Epithelial cell of prostate (primary cell): Measurements from ENCODE around the gene BBS2.
A peak's percentile ranks its signal among the peaks of the same experiment; 100 is the strongest.
"Not testable (repeated sequence)": the region's sequence is repeated elsewhere in the genome, so short reads cannot be mapped to it uniquely, and the experiment has no call there.

Source experiments
- DNase-seq: peaks from one replicate; pipeline ENCODE4 v3.0.0-alpha.2; 2011; ENCODE audit warnings: low read depth, low spot score
- H3K27ac ChIP-seq: fragments of 450-650 bp; 2 replicates; pipeline ENCODE4 v1.5.1; 2017; ENCODE audit warnings: mild to moderate bottlenecking

The BBS2 gene

DNA sequence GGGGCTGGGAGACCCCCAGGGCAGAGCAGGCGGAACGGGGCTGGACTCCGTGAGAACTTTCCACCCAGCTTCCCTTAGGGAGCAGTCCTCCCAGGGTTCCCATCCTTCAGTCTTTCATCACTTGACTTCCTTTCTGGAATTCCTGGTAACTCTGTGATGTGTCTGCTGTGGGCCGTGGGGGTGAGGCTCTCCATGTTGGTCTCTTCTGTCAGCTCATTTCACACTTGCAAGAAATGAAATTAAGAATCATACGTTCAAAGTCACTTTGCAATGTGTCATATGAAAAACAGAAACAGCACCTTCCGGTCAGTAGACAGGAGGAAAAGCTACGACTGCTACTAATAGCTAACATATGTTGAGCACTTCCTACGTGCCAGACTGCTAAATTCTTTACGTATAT is 5.4 kb upstream of the BBS2 start:
- DNase-seq = no peak
- H3K27ac ChIP-seq = no peak overlapping the region

DNA sequence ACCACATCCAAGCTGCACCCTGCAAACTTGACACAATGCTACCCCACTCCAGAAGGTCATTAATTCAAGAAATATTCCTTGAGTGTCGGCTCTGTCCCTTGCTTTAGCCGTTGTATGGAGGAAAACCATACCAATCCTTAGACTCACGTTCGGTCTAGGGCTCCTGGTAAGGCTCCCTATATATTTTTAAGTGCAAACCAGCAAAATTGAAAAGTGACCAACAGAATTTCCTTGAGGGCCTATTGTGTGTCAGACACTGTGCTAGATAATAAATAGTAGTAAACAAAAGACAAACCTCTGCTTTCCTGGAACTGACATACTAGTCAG is 390 bp upstream of the BBS2 start:
- DNase-seq = no peak
- H3K27ac ChIP-seq = peak overlapping the region; percentile 79

DNA sequence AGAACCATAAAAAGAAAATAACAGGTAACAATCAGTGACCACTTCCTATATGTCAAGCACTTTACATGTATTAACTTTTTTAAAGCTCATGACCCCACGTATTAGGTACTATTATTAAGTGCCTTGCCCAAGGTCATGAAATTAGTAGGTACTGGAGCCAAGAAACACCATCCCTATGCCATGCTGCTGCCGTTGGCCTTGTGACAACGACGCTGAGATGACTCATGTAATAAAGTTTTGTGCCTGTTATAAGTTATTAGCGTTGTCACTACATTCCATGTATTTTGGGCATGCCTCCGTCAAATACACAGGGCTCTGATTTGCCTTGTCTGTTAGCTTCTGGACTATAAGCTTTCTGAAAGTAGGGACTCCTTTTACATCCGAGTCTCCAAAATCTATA is 1.4 kb downstream of the BBS2 start:
- no peak for DNase-seq
- H3K27ac ChIP-seq = no peak overlapping the region

DNA sequence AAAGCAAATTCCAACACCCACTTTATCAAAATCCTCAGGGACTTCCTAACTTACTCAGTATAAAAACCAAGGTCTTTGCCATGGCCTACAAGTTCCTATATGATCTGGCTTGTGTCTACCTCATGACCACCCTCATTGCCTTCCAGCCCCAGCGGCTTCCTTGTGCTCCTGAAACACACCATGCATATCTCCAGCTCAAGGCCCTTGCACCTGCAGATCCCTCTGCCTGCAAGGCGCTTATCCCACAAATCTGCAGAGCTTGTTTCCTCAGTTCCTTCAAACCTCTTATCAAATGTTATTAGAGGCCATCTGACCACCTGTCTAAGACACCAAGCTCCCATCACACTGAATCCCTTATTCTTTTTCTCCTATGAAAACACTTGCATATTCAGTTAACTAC is 2.6 kb downstream of the BBS2 start:
- H3K27ac ChIP-seq = no peak overlapping the region
- DNase-seq = no peak

DNA sequence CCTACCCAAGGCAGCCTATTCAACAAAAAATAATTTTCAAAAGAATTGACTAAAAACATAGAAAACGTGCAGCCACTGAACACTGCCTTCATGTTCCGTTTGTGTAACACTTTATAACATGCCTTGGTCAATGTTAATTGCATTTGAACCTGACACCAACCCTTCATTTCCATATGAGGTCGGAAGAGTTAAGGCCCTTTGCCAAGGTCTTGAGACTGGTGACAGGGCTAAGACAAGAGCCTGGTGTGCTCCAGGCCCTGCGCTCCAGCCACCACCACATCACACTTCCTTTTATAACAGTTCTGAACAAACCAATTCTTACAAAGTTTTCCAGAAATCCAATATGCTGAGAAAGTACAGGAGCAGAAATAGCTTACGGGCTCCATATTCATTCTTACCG is 4.2 kb downstream of the BBS2 start:
- H3K27ac ChIP-seq = no peak overlapping the region
- no peak for DNase-seq

DNA sequence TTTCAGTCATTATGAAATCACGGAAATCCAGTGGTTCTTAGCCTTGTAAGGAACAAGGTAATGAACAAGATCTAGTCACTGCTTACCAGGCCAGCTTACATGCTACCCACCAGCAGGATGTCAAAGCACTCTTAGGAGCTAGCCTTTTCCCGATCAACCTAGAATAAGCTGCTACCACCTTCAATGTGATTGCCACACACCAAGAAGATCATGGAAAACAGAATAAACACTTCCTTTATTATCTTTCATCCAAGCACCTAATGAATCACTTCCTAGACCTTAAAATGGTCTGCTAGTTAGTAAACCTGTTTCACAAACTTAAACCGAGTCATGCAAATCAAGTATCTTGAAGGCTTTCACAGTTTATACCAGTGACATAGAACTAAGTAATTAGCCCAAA is 5.0 kb downstream of the BBS2 start:
- peak; percentile 18 for DNase-seq
- H3K27ac ChIP-seq = peak overlapping the region; percentile 23

DNA sequence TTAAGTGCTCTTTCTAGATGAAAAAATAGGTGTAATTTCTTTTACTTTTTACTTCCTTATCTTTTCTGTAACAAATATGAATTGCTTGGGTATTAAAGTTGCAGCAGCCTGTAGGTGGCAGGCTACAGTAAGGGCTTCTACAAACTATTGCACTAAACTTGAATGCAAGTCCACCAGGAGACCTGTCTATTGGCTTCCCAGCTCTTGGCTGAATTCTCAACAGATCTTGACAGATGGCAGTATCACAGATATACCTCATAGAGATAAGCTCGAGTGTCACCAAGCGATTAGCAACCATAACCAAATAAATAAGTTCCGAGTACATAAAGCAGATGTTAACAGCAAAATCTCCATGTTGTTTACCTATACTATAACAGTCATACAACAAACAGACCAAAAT is 5.9 kb downstream of the BBS2 start:
- peak; percentile 26 for DNase-seq
- H3K27ac ChIP-seq = no peak overlapping the region

DNA sequence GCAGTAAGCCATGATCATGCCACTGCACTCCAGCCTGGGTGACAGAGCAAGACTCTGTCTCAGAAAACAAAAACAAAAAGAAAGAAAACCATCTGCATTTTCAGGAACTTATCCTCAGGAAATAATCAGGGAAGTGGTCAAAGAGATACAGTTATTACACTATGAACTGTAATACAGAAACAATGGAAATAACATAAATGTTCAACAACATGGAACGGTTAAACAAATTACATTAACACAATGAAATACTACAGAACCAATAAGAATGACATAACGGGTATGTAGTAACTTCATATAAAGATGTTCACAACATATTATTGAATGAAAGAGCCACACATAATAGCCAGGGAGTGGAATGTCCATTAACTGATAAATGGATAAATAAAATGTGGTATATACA is 6.7 kb downstream of the BBS2 start:
- no peak overlapping the region for H3K27ac ChIP-seq
- DNase-seq = no peak

DNA sequence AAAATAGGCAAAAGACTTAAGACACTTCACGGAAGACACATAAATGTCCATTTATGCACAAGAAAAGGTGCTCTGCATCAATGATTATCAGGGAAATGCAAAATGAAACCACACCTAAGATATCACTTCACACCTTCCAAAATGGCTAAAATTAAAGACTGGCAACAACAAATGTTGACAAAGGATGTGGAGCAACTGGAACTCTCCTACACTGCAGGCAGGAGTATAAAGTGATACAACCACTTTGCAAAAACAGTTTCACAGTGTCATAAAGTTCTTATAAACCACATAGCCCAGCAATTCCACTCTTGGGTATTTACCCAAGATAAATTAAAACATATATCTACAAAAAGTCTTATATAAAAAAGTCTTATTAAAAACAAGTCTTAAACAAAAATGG is 7.8 kb downstream of the BBS2 start:
- no peak for DNase-seq

DNA sequence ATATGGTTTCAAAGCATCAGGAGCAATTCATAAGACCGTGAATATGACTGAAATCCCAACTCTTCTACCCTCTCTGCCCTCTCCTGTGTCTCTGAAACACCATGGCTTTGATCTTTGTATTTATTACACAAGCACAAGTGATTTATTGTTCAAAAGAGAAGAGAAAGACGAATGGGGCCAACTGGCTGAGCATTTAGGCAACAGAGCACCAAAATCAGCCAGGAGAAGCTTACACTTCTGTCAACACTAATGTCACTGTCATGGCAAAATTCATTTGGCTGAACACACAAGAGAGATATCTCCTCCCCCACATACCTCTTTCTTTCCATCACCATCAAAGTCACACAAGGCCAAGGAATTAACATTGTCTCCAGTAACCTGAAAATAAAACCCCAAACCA is 9.3 kb downstream of the BBS2 start:
- H3K27ac ChIP-seq = no peak overlapping the region
- no peak for DNase-seq

More for the DNA sequence above, 7.8 kb downstream of the BBS2 start:
- H3K27ac ChIP-seq = no peak overlapping the region

DNA sequence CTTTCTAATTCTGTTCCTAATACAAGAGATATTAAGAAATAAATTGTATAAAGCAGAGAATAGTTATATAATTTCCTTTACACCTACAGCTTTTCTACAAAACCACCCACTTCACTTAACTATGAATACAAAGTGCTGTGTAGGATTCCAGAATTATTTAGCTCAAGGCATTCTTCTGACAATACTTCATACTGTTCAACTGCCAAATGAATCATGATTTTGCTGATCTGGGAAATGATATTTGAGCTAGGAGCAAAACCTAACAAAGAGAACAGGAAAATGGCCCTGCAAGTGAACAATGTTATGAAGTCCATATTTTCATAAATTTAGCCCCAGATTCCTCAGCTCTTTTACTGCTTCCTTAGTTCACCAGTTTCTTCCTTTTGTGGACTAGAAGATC is 12.9 kb downstream of the BBS2 start:
- no peak for DNase-seq
- no peak overlapping the region for H3K27ac ChIP-seq

DNA sequence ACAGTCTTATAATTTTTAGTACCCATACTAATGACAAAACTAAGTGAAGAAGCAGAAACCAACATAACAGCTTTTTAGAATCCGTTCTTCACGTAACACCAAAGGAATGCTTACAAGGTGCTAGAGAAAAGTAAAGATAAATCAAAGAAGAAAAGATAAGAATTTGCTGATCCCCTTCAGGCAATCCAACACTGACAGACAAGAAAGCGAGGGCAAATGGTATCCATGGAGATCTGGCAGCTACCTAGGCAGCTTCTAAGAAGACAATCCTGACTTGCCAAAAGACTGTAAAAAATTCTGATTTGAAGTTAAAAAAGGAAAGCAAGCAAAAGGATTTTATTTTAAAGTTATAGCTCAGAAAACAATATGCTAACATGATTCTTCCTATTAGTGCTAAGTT is 14.6 kb downstream of the BBS2 start:
- no peak for DNase-seq
- H3K27ac ChIP-seq = no peak overlapping the region

DNA sequence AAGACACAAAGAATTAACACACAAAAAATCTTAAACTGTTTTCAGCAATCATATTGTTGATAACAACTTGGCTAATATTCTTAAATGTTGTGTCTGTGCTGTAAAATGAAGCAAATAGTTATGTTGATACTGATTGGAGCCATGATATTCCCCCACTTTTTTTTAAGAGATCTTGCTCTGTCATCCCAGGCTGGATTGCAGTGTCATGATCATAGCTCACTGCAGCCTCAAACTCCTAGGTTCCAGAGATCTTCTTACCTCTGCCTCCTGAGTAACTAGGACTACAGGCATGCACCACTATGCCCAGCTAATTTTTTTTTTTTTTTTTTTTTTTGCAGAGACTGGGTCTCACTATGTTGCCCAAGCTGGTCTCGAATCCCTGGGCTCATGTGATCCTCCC is 26.0 kb downstream of the BBS2 start:
- DNase-seq = no peak
- H3K27ac ChIP-seq = no peak overlapping the region

DNA sequence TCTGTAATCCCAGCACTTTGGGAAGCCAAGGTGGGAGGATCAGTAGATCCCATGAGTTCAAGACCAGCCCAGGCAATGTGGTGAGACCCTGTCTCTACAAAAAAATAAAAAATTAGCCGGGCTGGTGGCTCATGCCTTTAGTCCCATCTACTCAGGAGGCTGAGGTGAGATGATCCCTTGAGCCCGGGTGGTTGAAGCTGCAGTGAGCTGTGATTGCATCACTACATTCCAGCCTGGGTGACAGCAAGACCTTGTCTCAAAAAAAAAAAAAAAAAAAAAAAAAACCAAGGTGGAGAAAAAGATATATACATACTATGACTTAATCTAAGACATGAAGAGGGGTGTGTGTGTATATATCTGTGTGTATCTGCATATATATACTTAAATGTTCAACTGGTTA is 26.7 kb downstream of the BBS2 start:
- H3K27ac ChIP-seq = no peak overlapping the region
- DNase-seq = no peak

DNA sequence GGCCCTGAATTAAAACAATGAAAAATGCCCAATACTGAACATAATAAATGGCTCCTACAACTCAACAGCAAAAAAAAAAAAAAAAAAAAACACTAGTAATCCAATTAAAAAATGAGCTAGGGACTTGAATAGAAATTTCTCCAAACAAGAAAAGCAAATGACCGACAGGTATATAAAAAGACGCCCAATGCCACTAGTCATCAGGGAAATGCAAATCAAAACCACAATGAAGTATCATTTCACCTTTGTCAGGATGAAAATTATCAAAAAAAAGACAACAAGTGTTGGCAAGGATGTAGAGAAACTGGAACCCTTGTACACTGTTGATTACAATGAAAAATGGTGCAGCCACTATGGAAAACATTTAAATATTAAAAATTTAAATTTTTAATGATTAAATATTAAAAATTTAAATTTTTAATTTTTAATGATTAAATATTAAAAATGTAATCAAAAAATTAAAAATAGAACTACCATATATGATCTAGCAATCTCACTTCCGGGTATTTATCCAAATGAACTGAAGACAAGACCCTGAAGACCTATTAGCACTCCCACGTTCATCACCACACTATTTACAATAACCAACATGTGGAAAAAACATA is 28.1 kb downstream of the BBS2 start:
- no peak for DNase-seq
- no peak overlapping the region for H3K27ac ChIP-seq

DNA sequence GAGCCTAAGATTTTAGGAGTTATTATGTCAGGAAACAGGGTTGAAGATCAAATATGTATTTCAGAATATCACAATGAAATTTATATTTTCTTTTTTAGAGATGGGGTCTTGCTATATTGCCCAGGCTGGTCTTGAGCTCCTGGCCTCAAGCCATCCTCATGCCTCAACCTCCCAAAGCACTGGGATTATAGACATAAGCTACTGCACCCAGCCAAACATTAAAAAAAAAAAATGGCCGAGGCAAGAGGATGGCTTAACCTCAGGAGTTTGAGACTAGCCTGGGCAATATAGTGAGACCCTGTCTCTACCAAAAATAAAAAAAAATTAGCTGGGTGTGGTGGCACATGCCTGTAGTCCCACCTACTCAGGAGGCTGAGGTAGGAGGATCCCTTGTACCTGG is 31.0 kb downstream of the BBS2 start:
- not testable (repeated sequence) for DNase-seq, H3K27ac ChIP-seq

DNA sequence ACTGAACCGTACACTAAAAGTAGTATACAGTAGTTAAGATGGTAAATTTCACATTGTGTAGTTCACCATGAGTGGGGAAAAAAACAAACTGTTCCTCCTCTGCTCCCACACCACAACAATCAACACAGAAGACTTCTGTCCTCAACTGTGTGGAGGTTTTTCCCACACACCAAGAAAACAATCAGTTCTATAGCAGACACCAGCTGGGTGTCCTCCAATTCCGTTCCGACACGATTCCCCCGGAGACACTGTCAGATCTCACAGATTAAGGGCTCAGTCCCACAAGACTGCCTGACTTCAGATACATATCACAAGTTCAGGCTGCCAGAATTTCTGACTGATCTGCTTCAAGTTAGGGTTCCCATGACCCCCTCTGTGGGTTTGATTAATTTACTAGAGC is 31.8 kb downstream of the BBS2 start:
- H3K27ac ChIP-seq = no peak overlapping the region
- DNase-seq = no peak

DNA sequence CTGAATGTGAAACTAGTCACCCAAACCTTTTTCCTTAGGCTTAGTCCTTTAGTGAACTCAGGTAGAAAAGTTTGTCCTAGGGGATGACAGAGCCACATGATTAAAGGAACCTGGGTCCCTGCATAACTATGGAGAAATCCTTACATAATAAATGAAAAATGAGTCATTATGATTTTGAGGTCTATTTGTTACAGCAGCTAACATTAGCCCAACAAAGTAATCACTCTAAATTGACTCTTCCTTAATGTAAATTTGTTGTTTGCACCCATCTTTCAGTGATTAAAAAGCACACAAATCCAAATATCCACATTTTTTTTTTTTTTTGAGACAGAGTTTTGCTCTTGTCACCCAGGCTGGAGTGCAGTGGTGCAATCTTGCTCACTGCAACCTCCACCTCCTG is 36.4 kb downstream of the BBS2 start:
- DNase-seq = no peak
- H3K27ac ChIP-seq = no peak overlapping the region

DNA sequence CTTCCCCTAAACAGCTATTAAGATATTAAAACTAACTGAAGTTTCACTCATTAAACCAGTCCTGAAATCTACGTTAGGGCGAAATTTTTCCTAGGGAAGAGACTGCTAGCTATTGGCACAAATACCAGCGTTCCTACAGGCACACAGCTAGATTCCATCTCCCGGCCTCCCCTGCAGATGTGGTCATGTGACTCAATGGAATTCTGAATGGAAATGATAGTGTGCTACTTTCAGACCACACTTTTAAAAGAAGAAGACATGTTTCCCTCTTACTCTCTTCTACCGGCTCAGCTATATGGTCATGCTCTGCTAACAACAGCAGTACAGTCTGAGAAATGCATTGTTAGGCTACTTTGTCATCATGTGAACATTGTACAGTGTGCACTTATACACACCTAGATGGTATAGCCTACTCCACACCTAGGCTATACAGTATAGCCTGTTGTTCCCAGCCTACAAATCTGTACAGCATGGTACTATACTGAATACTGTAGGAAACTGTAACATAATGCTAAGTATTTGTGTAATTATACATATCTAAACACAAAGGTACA is 37.1 kb downstream of the BBS2 start:
- no peak overlapping the region for H3K27ac ChIP-seq

DNA sequence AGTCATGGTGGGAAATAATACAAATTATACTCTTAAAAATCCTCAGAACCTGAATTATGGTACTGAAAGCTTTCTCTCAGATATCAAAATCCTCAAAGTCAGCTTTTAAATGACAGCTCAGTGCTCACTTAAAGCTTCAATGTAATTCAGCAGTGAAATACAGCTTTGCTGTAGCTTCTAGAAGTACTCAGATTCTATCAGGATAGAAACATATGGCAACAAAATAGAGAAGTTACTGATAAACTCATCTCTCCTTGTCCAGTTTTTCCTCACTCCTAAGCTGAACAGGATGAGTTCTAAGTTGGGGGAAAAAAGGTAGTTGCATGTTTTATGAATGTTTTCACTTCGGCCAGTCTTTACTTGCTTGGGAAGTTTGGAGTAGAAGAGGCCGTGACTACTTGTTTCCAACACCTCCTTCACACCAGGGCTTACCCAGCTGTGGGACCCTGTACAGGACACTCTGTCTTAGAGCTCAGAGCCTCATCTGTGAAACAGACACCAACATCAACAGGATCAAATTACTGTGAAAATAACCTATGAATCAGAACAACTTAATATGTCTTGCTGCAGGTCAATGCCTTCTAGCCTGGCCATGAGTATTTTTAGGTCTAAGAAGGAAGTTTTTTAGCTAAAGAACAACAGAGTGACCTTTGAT is 38.2 kb downstream of the BBS2 start:
- DNase-seq = no peak
- H3K27ac ChIP-seq = no peak overlapping the region

More for the DNA sequence above, 37.1 kb downstream of the BBS2 start:
- no peak for DNase-seq

DNA sequence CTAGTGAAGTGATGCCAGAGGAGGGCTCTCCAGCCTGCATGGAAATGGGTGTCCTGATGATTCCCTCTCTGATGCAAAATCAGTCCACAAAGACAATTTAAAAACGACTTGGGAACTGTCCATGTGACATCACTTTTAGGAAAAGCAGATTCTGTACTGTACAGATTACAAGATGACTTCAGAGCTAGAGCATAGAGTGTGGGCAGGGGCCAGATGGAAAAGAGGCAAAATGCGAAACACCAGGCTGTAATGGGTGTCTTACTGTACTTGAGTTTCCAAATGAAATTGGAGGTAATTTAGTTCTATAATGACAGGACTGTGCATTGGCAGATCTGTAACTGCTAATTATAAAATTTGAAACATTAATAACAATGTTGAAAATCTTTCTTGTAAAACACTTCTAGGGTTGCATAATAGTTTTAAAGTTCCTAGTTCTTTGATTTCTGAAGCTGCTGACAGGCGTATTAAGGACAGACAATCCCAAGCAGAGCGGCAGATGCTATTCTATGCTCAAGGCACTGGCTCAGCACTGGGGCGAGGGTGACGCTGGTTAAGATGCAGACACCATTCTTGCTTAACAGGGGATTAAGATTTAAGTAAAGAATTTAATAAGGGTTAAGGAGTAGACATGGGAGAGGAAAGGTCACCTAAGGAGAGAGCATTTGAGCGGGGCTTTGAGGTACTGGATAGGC is 38.9 kb downstream of the BBS2 start:
- no peak for DNase-seq
- H3K27ac ChIP-seq = no peak overlapping the region

DNA sequence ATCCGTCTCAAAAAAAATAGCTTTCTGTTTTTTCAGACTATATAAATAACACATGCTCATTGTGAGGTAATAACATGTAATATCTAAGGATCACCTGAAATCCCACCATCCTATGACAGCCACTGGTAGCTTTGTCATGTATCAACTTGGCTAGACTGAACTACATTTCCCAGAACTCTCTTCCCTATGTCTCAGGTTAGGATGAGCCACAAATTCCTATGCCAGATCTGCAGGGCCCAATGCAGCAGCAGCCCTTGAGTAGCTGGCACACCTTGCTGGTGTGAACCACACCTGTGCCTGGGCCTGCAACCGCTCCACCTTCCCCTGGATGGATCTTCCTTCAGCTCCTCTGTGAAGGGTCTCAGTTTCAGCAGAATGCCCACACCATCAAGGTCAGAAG is 40.4 kb downstream of the BBS2 start:
- peak overlapping the region; percentile 54 for H3K27ac ChIP-seq
- DNase-seq = no peak
